Esophagus squamous epithelium (tissue), 4 donors: ENCODE data around the gene EDN2.

Source experiments
- POLR2A ChIP-seq, 4 donors: fragments of 450-650 bp; IDR thresholded peaks; one replicate each; pipeline ENCODE4 v1.6.1; 2017; ENCODE audit warnings: antibody characterized with exemption in 4 of 4, mild to moderate bottlenecking in 4 of 4, moderate library complexity in 3 of 4
- TF ChIP-seq, protein P1 (sequence below), 6 experiments: fragments of 450-650 bp in 4 of 6; fragments of 200-600 bp in 2 of 6; sonication (generic) in 2 of 6; IDR thresholded peaks; one replicate each; pipeline ENCODE4 v1.5.1; 2016 to 2019; ENCODE audit warnings: antibody characterized with exemption in 6 of 6, mild to moderate bottlenecking in 4 of 6, moderate library complexity in 4 of 6

DNA sequence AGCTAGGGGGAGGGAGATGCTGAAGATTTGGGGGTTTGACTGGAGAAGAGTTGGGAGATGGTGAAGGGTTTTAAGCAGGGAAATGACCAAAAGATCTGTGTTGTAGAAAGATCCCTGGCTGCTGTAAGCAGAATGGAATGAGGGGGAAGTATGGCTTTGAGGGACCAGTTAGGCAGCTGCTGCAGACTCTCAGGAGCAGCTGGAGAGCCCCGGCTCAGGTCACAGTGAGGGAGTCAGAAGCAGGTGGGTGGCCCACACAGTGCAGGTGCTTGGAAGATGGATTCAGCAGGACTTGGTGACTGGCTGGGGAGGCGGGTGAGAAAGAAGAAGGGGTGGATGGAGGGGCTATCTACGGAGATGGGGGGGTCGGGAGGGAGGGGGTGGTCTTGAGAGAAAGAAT, 35.7 kb downstream of the EDN2 start:
- TF ChIP-seq, protein P1, sequence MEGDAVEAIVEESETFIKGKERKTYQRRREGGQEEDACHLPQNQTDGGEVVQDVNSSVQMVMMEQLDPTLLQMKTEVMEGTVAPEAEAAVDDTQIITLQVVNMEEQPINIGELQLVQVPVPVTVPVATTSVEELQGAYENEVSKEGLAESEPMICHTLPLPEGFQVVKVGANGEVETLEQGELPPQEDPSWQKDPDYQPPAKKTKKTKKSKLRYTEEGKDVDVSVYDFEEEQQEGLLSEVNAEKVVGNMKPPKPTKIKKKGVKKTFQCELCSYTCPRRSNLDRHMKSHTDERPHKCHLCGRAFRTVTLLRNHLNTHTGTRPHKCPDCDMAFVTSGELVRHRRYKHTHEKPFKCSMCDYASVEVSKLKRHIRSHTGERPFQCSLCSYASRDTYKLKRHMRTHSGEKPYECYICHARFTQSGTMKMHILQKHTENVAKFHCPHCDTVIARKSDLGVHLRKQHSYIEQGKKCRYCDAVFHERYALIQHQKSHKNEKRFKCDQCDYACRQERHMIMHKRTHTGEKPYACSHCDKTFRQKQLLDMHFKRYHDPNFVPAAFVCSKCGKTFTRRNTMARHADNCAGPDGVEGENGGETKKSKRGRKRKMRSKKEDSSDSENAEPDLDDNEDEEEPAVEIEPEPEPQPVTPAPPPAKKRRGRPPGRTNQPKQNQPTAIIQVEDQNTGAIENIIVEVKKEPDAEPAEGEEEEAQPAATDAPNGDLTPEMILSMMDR (IDR thresholded peaks at IDR 0.05) = no peak
- TF ChIP-seq POLR2A (IDR thresholded peaks at IDR 0.05) = no peak
